Measurements from ENCODE around the gene ZNF124.
"Not testable (repeated sequence)": the region's sequence is repeated elsewhere in the genome, so short reads cannot be mapped to it uniquely, and the experiment has no call there.

Gene ZNF124

DNA sequence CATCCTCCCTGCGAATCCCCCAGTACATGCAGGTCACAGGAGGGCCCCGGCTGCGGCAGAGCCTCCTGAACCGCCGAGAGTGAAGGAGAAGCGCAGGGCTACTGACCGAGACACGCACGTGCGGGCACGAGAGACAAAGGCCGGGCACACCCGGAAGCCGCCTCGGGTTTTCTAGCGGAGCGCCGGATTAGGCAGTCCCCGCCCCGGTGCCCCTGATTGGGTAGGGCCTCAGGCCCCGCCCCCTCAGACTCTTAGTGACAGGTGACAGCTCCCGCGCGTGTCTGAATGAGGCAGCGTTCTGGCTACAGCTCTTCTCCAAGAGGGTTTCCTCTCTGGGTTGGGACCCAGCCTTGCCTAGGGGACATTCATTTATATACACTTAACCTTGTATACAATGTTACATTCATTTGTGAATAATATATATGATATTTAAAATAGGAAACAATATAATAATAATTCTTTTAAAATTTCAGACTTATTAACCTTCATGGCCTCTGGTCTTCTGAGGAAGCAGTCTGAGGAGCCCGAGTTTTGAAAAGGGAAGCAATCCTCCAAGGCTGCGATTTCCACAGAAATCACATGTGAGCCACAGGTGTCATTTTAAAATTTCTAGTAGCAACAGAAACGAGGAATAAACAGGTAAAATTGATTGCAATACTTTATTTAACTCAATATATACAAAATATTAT lies at the start of gene ZNF124:
ZNF124 (minus strand) TSS at position 146 of the 689 bp plus-strand sequence; CDS start at position 3, 143 bp downstream.
- DNase-seq (ENCODE audit: extremely low spot score); POLR2A ChIA-PET; CTCF ChIA-PET: not testable (repeated sequence)
- TF ChIP-seq L3MBTL2 (conservative IDR thresholded peaks at IDR 0.05) = 0 out of 2 replicates have a peak, but pooled peaks have one; percentile 19

DNA sequence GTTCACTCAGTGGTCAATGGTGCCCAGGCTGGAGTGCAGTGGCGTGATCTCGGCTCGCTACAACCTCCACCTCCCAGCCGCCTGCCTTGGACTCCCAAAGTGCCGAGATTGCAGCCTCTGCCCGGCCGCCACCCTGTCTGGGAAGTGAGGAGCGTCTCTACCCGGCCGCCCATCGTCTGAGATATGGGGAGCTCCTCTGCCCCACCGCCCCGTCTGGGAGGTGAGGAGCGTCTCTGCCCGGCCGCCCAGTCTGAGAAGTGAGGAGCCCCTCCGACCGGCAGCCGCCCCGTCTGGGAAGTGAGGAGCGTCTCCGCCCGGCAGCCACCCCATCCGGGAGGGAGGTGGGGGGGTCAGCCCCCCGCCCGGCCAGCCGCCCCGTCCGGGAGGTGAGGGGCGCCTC lies 48.5 kb upstream of the ZNF124 start:
- DNase-seq (ENCODE audit: extremely low spot score); POLR2A ChIA-PET; CTCF ChIA-PET: not testable (repeated sequence)

DNA sequence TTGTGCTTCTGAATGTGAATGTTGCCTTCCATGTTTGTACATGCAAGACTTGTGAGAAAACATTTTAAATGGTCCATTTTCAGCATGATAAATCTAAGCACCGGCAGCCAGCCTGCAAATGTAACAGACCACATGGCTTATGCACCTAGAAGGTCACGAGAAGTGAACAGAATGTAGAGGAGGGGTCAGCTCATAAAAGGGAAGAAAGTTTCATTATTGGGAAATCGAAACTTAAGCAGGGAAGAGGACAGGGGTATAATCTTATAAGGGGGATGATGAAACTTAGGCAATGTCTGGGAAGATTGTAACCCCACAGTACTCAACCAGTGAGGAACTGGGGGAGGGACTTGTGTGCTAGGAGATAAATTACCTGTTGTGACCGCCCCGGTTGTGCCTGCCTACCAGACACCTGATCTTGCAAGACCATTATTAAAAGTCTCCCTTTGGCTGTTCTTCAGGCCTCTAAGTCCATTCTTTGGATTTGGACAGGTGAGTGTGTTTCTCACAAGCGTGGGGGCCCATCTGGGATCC lies 46.4 kb upstream of the ZNF124 start:
- no peak for DNase-seq (ENCODE audit: extremely low spot score)
- TF ChIP-seq, protein P1, sequence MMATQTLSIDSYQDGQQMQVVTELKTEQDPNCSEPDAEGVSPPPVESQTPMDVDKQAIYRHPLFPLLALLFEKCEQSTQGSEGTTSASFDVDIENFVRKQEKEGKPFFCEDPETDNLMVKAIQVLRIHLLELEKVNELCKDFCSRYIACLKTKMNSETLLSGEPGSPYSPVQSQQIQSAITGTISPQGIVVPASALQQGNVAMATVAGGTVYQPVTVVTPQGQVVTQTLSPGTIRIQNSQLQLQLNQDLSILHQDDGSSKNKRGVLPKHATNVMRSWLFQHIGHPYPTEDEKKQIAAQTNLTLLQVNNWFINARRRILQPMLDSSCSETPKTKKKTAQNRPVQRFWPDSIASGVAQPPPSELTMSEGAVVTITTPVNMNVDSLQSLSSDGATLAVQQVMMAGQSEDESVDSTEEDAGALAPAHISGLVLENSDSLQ (IDR thresholded peaks at IDR 0.05) = no peak
- TF ChIP-seq NFRKB (IDR thresholded peaks at IDR 0.05) = no peak
- TF ChIP-seq LEF1 (IDR thresholded peaks at IDR 0.05; ENCODE audit: borderline replicate concordance) = no peak
- no peak for TF ChIP-seq CTBP1 (IDR thresholded peaks at IDR 0.05; ENCODE audit: borderline replicate concordance)
- no peak for TF ChIP-seq FOXK2 (IDR thresholded peaks at IDR 0.05)
- TF ChIP-seq SUZ12 (IDR thresholded peaks at IDR 0.05) = no peak
- POLR2A ChIA-PET = no interaction called here
- CTCF ChIA-PET = no interaction called here

DNA sequence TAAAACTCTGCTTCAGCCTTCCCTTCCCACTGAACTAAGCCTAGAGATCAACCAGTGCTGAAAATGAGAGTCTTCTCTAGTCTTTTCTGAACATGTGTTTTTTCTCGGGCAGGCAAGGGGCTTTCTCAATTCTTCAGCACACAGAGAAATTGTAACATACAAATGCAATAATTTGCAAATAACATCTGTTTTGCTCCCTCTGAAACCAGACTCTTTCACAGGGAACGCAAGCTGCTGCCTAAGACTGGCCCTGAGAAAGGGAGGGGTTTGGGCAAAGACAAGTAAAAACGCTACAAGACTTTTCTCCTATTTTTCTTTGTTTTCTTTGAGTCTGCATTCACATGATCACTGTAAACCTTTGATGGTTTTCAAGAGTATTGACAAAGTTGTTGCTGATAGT lies 44.4 kb upstream of the ZNF124 start:
- POLR2A ChIA-PET = no interaction called here

DNA sequence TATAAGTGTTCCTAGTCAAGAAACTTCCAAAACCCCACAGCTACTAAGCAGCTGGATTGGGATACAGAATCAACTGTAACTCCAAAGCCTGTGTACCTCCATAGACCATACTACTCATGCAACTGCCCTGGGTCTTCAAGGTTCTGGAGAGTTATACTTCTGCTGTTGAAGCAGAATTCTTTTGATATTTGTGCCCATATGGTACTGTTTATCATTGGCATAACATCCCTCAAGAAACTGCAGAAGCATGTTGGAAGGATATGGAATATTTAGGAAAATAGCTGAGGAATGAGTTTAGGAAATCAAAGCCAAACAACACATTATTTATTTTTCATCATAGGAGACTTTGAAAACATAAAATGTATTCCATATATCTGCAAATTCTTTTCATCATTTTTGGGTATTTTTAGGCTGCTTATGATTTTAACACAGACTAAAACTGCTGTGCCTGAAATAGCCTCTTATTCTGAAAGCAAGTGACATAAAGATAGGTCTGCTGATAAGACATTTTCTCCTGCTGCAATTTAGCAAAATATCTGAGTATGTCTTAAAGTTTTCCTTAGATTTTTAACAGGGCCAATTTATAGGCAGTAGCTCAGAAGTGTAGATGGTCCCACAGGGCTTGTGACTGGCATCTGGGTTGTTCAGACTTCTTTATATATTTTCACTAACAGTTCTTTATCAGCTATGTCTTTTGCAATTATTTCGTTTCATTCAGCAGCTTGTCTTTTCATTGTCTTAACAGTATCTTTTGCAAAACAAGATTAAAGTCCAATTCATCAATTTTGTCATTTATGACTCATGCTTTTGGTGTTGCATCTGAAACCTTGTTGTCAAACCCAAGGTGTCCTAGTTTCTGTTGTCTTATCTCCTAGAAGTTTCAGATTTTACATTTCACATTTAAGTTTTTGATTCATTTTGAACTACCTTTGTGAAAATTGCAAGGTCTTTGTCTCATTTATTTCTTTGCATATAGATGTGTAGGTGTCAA lies 41.1 kb upstream of the ZNF124 start:
- DNase-seq (ENCODE audit: extremely low spot score) = no peak
- ChIA-PET POLR2A (no interaction called here), CTCF (no interaction called here)

More for the DNA sequence above, 44.4 kb upstream of the ZNF124 start:
- TF ChIP-seq CTBP1 (IDR thresholded peaks at IDR 0.05; ENCODE audit: borderline replicate concordance) (no peak), BHLHE40 (IDR thresholded peaks at IDR 0.05; ENCODE audit: borderline replicate concordance) (no peak), ARNT (IDR thresholded peaks at IDR 0.05) (no peak), FOXA1 (IDR thresholded peaks at IDR 0.05) (no peak), SUZ12 (IDR thresholded peaks at IDR 0.05) (no peak), LEF1 (IDR thresholded peaks at IDR 0.05; ENCODE audit: borderline replicate concordance) (no peak), SP1 (IDR thresholded peaks at IDR 0.05) (no peak), HDGF (IDR thresholded peaks at IDR 0.05; ENCODE audit: borderline replicate concordance) (no peak)
- DNase-seq (ENCODE audit: extremely low spot score) = no peak
- CTCF ChIA-PET = no interaction called here

DNA sequence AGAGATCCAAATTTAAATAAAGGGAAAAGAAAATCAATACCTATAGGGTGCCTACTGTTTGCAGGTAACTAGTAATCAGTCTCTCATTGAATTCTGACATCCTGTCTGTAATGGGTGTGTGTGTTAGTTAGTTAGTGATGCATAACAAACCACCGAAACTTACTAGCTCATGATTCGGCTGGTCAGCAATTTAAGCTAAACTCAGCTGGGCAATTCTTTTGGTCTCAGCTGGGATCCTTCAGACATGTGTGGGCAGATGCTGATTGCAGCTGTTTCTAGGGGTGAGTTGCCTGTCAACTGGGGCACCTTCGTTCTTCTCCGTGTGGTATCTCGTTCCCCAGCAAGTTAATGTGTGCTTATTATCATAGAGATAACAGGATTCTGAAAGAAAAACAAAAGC lies 40.2 kb upstream of the ZNF124 start:
- no peak for DNase-seq (ENCODE audit: extremely low spot score)
- TF ChIP-seq TARDBP (IDR thresholded peaks at IDR 0.05) = no peak
- no peak for TF ChIP-seq SUZ12 (IDR thresholded peaks at IDR 0.05)
- TF ChIP-seq, protein P1 (IDR thresholded peaks at IDR 0.05) = no peak
- no peak for TF ChIP-seq SP1 (IDR thresholded peaks at IDR 0.05)
- no peak for TF ChIP-seq NFRKB (IDR thresholded peaks at IDR 0.05)
- no peak for TF ChIP-seq FOXM1 (IDR thresholded peaks at IDR 0.05; ENCODE audit: borderline replicate concordance)
- no peak for TF ChIP-seq FOXK2 (IDR thresholded peaks at IDR 0.05)
- TF ChIP-seq ELF4 (IDR thresholded peaks at IDR 0.05) = no peak
- no peak for TF ChIP-seq L3MBTL2 (conservative IDR thresholded peaks at IDR 0.05)
- POLR2A ChIA-PET = no interaction called here
- CTCF ChIA-PET = no interaction called here

More for the DNA sequence above, 41.1 kb upstream of the ZNF124 start:
- TF ChIP-seq BHLHE40 (IDR thresholded peaks at IDR 0.05; ENCODE audit: borderline replicate concordance) (no peak), FOXK2 (IDR thresholded peaks at IDR 0.05) (no peak), TARDBP (IDR thresholded peaks at IDR 0.05) (no peak), FOXM1 (IDR thresholded peaks at IDR 0.05; ENCODE audit: borderline replicate concordance) (no peak), CTBP1 (IDR thresholded peaks at IDR 0.05; ENCODE audit: borderline replicate concordance) (no peak), SP1 (IDR thresholded peaks at IDR 0.05) (no peak), L3MBTL2 (conservative IDR thresholded peaks at IDR 0.05) (no peak), SUZ12 (IDR thresholded peaks at IDR 0.05) (no peak), LEF1 (IDR thresholded peaks at IDR 0.05; ENCODE audit: borderline replicate concordance) (no peak), FOXA1 (IDR thresholded peaks at IDR 0.05) (no peak), ELF4 (IDR thresholded peaks at IDR 0.05) (no peak), ZNF384 (IDR thresholded peaks at IDR 0.05) (no peak), HDGF (IDR thresholded peaks at IDR 0.05; ENCODE audit: borderline replicate concordance) (no peak), ARNT (IDR thresholded peaks at IDR 0.05) (no peak), NFRKB (IDR thresholded peaks at IDR 0.05) (no peak)
- TF ChIP-seq, protein P1 (IDR thresholded peaks at IDR 0.05) = no peak
